HG02870 (cell line): Measurements from ENCODE around the gene CCDC68.

Source experiments
- ATAC-seq: cut with Tn5 transposase; IDR thresholded peaks from one replicate; pipeline ENCODE4 v1.9.1; 2021; ENCODE audit warnings: mild to moderate bottlenecking, moderate library complexity; ENCODE audit not compliant: unreplicated experiment

The CCDC68 gene

DNA sequence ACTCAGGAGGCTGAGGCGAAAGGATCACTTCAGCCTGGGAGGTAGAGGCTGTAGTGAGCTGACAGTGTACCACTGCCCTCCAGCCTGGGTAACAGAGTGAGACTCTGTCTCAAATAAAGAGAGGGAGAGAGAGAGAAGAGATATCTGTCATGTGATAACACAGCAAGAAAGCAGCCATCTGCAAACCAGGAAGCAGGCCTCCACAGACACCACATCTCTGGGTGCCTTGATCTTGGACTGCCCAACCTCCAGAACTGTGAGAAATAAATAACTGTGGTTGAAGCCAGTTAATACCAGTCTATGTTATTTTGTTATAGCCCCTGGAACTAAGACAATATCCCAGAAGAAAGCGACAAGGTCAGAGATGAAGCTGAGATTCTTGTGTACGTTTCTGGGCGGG lies 2.6 kb upstream of the CCDC68 start:
- no peak for ATAC-seq

DNA sequence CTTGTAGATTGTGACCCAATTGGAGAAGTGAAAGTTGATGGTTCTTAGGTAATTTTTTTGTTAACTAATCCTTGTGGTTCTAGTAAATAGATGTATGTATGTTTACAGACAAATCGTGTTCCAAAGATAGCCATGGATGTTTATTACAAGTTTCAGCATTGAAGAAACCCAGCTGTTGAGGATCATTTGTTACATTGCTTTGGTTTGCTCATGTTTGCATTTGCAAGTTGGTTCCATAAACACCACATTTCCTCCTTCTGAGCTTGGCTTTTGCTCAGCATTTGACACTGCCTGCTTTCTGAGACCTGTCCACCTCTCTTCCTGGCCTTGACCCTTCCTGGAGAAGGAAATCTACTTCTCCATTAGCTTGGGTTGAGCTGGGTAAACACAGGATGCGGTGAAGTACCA lies 1.8 kb upstream of the CCDC68 start:
- no peak for ATAC-seq

DNA sequence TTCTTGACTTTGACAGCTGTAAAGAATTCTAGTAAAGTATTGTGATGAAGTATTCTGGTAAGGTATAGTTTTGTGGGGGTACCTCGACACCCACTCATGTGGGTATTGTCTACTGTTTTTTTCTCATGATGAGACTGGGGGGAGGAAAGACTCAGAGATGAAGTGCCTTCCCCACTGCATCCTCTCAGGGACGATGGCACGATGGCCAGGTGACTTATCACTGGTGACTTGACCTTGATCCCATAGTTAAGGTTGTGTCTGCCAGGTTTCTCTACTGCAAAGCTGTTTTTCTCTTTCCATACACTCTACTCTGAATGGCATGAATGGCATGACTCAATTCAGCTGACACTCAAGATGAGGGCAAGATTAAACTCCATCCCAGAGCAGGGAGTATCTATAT lies 936 bp upstream of the CCDC68 start:
- no peak for ATAC-seq

DNA sequence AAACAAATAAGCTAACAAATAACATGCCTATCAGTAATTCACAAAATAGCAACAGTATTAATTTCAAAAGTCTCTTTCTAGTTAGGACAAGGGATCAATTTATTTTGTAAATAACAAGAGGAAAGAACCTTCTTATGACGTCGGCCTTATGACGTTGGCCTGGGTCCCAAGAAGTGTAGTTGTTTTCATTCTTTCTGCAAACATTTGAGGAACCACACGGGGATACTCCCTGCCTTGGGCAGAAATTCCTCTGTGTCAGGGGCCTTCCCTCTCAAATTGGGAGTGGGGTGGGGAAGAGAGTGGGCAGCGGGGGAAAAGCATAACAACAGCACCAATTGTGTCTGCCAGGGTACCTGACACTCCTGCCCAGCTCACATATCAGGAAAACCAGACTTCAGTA lies 1.3 kb downstream of the CCDC68 start:
- ATAC-seq: no peak

DNA sequence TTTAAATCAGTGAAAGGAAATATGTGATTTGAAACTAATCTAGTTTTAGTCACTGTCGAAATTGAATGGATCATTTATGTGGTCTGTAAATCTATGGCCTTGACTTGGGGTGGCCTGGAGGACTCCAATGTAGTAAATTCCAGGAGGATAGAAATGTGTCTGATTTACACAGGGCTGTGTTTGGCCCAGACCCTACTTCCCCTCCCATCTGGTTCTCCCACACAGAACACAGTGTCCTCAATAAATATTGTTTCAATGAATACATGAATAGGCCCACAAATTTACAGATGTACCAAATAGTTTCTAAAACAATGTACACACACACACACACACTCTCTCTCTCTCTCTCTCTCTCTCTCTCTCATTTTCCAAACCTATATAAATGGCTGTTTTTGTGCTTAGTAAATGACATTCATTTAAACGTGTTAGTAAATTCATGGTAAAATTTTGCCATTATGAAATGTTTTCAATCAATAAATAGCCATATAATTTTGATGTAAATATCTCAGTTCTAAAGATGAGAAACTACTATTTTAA lies 1.9 kb downstream of the CCDC68 start:
- no peak for ATAC-seq

DNA sequence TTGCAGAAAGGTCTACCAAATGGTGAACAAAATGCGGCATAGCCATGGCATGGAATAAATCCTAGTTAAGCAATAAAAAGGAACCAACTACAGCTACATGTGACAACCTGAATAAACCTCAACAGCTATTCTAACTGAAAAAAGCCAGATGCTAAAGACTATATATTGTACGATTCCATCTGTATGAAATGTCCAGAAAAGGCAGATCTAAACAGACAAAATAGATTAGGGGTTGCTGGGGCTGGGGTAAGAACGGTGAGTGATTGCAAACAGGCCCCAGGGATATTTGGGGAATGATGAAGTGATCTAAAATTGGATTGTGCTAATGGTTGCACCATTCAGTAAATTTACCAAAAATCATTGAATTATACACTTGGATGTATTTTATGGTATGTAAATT lies 2.8 kb downstream of the CCDC68 start:
- ATAC-seq: no peak

DNA sequence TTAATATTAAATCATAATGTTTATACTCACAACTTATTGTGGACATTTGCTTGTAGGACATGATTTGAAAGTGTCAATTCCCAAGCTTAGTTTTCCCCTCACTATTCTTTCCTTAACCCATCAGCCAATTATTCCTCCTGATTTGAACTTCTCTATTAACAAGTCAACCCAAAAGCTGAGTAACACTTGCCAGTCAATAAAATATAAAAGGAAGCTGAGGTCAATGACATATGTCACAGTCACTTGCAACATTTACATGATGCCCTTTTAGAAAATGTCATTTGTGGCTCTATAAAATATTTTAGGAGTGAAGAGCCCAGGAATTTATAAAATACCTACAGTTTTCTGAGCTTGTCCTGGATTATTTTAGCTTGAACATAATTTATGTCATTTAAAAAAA lies 7.2 kb downstream of the CCDC68 start:
- no peak for ATAC-seq

DNA sequence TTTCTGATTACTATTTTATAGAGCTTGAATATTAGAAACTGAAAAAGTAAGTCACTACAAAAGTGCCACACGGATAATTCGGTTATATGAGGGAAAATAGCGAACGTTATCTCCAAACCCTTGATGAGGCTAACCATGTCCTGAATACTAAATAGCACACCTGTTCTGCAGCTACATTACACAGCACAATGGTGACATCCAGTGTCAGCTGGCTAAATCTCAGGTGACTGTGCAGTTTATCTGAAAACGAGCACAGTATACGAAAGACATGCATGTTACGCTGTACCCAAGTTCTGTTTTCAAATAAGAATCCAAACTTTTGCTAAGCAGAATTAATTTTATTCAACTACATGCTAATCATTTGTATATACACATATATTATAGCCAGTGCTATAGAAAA lies 9.0 kb downstream of the CCDC68 start:
- no peak for ATAC-seq

DNA sequence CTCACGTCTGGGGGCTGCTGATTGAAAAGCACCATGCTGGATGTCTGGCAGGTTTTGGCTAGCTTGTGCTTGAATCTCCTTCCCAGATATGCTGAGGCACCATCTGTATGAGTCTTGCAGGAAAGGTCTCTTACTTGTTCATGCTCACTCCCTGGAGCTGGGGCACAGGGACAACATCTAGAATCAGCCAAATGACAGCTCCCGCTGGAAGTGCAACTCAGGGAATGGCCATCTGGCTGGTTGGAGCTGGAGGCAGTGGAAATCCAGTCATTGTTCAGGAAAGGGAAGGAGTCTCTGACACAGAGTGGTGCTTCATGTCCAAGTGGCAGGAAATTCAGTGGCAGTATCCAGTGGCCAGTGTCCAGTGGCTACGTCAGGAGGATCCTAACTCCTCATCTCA lies 9.7 kb downstream of the CCDC68 start:
- no peak for ATAC-seq

DNA sequence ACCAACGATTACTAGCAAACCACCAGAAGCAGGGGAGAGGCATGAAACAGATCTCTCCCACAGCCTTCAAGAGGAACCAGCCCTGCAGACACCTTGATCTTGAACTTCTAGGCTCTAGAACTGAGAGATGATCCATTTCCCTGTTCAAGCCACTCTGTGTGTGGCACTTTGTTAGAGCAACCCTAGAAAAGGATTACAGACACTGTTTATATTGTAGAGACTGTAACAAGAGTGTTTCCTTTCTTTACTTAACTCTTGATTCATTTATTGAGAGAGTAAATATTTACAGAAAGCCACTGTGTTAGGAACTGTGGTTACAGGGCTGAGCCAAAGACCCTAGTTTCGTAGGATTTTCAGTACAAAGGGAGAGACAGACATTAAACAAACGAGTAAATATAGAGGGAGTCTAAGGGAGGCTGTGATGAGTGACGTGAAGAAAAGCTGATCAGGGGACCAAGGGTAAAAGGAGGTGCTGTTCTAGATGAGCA lies 10.9 kb downstream of the CCDC68 start:
- no peak for ATAC-seq

DNA sequence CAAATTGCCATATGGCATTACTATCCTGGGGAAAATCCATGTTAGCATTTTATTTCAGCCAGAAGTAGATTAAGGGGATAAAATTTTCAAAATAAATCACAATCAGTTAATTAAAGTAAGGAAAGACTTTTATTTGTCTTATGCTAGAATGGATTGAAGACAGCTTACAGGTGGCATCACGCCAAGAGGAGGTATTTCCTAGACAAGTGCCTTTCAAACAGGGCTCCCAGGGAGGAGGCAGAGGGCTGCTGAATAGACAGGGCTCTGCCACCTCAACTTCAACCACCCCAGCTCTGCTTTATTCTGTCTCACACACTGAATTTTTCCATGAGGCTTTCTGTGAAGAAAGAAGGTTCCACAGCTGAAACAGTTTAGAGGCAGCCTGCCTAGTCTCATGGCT lies 12.2 kb downstream of the CCDC68 start:
- ATAC-seq: no peak

DNA sequence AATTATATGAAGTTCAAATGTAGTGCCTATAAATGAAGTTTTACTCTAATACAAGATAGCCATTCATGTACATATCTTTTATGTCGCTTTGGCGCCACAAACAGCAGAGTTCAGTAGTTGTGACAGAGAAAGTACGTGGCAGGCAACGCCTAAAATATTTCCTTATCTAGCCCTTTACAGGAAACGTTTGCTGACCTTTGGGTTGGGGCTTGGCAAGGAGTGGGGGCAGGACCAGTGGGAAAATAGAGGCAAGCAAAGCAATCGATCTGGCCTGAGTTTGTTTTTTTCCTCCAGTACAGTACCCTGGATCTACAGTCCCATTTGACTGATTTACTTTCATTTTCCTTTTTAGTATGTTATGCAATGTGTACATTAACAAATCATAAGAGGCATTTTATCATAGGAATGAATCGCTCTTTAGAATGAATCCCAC lies 13.1 kb downstream of the CCDC68 start:
- peak; percentile 79 for ATAC-seq

DNA sequence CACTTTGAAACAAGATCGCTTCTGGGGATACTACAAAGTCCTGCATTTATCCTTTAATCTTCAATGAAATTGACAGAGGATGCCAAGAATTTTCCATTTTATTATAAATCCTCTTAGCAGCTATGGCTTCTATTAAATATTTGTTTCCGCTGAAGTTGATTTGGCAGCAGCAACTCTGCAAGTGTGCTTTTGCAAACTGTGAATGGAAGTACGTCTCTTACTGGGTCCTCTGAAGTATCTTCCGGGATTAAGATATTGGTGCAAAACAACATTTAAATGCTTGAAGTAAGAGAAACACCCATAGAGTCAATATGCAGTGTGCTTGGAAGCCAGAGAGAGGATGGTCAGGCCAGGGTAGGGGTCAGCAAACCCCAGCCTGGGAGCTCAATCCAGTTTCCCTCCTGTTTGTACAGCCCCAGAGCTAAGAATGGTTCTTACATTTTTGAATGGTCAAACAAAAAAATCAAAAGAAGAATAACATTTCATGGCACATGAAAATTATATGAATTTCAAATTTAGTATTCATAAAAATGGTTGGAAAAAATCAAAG lies 13.6 kb downstream of the CCDC68 start:
- ATAC-seq: no peak

DNA sequence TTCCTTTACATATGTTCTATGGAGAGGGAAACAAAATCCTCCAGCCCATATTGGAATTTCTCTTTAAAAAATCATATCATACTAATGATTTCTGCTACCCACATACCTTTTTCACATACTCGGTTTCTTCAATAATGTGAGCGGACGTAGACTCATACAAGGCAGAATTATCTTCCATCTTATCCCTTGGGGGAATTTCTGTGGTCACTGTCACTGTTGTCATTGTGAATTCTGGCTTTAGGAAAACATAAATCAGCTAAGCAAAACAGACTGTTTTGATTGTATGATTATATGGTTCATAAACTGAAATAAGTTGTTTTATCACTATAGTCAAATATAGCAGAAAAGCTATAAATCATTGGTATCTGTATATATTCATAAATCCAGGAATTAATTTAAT lies 16.7 kb downstream of the CCDC68 start:
- no peak for ATAC-seq

DNA sequence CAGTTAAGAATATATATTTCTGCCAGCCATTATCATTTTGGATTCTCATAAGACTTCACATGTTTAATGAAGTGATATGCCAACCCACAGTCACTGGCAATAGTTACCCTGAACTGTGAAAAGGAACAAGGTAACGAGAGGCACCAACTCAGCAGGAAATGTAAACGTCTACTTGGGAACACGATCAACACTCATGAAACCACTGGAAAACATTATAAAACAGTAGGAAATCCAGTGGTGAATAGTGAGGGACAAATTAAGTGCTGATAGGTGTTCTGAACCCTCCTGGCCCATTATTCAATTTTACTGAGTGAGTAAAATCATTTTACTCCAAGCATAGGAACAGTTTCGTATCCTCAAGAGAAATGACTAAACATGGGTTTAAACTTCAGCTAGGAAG lies 17.1 kb downstream of the CCDC68 start:
- no peak for ATAC-seq

DNA sequence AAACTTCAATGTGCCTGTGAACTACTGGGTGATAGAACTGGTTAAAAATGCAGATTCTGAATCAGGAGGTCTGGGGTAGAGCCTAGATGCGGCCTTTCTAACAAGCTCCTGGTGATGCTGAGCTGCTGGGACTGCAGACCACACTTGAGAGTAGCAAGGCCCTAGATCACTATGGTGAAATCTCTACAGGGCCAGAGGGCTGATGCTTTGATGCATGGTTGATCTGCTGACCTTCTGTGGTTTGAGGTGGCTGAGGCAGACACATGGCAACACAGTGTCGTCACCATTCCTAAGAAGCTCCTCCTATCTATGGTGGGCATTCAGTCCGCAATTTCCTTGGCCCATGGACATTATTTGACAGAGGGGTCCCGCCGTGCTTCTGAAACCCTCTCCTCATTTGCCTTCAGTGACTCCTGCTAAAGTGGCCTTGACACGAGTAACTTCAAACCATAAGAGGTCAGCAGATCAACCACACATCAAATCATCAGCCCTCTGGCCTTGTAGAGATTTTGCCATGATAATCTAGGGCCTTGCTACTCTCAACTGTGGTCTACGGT lies 19.8 kb downstream of the CCDC68 start:
- ATAC-seq: no peak

DNA sequence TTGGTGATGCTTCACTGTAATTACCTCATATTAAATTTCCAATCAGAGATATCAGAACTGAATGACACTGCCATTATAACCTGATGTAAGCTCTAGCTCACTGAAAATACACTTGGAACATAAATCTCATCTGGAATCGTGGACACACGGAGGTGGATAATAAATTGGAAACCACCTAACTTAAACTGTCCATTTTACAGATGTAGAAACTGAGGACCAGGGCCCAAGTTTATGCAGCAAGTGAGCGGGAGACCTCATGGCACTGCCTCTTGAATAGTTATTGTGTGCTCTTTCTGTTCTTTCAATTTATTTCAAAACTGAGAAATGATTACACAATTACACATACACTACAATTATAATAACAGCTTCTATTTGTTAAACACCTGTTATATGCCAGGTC lies 20.8 kb downstream of the CCDC68 start:
- no peak for ATAC-seq

DNA sequence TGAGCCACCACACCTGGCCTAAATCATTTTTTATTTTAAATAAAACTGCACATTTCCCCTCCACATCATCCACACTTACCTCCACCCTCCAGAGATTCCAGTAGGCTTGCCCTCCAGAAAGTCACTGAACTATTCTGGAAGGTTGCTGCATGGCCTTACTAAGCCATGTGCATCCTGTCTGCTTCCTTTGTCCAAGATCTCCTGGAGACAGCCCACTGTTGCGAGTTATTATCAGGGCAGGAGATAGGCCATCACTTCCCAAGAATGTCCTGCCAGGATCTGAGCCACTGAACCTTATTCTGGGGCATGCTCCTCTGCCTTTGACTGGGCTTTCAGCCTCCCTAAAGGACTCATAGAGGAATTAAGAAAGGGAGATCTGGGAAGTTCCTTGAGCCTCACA lies 26.8 kb downstream of the CCDC68 start:
- no peak for ATAC-seq

DNA sequence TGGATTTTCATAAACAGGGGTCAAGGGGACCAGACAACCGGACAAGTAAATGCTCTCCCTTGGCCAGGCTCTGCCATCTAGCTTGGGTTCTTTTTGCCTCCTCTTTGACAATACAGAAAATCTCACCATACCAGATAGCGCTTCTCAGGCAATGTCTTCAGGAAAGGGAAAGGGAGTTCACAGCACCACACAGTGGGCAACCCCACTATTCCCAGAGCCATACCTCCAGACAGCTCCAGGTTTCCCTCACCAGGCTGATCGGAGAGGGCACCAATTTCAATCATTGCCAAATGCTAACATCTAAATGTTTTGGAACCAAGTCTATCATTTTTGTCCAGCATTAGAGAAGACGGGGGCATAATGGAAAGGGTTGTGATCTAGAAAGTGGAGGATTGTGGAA lies 28.1 kb downstream of the CCDC68 start:
- no peak for ATAC-seq

DNA sequence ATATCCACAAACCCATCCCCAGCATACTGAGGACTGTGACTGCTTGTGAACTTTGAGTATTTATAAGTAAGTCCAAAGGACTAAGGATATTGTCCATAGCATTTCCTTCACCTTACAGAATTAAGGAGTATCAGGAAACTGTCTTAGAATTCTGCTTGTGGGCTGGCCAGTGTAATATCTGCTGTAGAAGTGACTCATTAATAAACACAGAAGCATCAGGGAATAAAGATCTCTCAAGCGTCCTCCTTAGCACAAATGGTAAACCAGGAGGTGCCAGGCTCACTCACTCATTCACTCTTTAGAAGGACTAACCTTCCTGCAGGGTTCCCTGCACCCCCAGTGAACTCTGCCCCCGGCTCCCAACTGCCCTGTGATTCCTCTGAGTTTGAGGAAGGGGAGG lies 31.0 kb downstream of the CCDC68 start:
- ATAC-seq: no peak

DNA sequence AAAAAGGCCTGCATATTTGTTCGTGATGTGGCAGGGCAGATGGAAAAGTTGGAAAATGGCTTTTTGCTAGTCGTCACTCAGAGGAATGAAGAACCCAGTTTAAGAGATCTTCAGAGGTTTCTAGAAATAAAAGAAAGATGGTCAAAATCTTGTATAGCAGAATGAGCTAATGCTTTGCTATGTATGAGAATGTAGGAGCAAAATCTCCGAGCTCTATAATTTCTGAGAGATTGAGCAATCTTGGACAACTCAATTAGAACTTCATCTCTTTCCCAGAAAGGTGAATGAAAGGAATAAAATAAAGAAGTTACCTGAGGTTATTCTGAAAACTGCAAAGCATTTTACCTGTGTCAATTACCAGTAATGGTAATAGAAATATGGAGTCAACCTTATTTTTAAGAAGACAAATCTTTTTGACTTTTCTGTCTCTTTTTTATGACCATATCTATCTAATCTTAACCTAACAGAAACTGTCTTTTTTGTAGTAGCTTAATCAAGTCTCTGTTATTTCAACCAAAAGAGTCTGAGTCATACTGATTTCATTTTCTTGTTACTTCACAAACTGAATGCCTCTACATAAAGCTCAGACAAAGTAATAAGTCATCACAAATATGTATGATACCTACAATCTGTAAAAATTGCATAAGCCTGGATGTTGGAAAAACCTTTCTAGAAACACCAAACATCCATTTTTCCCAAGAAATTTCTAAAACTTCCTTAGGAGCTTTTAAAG lies 32.5 kb downstream of the CCDC68 start:
- ATAC-seq: no peak

DNA sequence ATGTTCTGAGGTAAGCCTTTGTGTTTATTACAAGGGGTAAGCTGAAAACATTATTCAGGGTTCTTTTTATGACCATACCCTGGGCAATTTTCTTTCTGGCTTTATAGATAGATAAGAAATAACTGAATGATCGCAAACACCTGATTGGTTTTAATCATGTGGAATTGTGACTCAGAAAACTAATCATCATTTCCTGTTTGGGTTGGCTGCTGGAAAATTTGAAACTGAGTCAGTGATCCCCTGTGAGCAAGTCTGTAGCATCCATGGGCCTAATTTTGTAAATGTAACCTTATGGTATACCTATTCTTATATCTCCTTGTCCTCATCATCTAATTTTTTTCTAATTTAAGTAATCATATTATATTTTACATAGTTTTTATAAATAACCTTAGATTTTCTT lies 34.3 kb downstream of the CCDC68 start:
- no peak for ATAC-seq
